IPS-18a (cell line): ENCODE data around the gene CHAF1A.

Experiments
- H3K27ac ChIP-seq: one replicate; pipeline ENCODE4 v1.5.1; 2013; ENCODE audit warnings: low read length
- H3K27me3 ChIP-seq: one replicate; pipeline ENCODE4 v1.6.1; 2013; ENCODE audit warnings: mild to moderate bottlenecking, low read length; ENCODE audit not compliant: control insufficient read depth, insufficient read depth
- H3K36me3 ChIP-seq: one replicate; pipeline ENCODE4 v1.6.1; 2013; ENCODE audit warnings: low read depth, low read length; ENCODE audit not compliant: control insufficient read depth
- H3K4me1 ChIP-seq: one replicate; pipeline ENCODE4 v1.6.1; 2013; ENCODE audit warnings: low read depth, low read length; ENCODE audit not compliant: control insufficient read depth
- H3K4me3 ChIP-seq: one replicate; pipeline ENCODE4 v1.5.1; 2013; ENCODE audit warnings: low read length
- H3K9ac ChIP-seq: one replicate; pipeline ENCODE4 v1.6.1; 2013; ENCODE audit warnings: mild to moderate bottlenecking, low read length, moderate library complexity
- H3K9me3 ChIP-seq: one replicate; pipeline ENCODE4 v1.6.1; 2013; ENCODE audit warnings: low read depth, low read length; ENCODE audit not compliant: control insufficient read depth

CHAF1A gene

GRCh38 chr19:4483385-4483784, 80.9 kb downstream of the CHAF1A start:
- Histone ChIP-seq H3K9me3 (no peaks in the 10 kb centered on the region), H3K9ac (no peak overlapping the region), H3K4me1 (no peaks in the 10 kb centered on the region), H3K36me3 (peaks cover 6% of the 10 kb centered on the region), H3K4me3 (no peak overlapping the region), H3K27me3 (no peaks in the 10 kb centered on the region), H3K27ac (no peak overlapping the region)

- no peak overlapping the region for H3K4me3 ChIP-seq
- H3K27me3 ChIP-seq, result no peaks in the 10 kb centered on the region
- no peaks in the 10 kb centered on the region for H3K9me3 ChIP-seq
- no peak overlapping the region for H3K9ac ChIP-seq
- peaks cover 24% of the 10 kb centered on the region for H3K36me3 ChIP-seq
- no peak overlapping the region for H3K27ac ChIP-seq
- H3K4me1 ChIP-seq, result no peaks in the 10 kb centered on the region
These were observed 85.1 kb downstream of the CHAF1A start for GRCh38 chr19:4487572-4487971.

- H3K9me3 ChIP-seq, result no peaks in the 10 kb centered on the region
- no peaks in the 10 kb centered on the region for H3K27me3 ChIP-seq
- no peak overlapping the region for H3K4me3 ChIP-seq
- no peaks in the 10 kb centered on the region for H3K4me1 ChIP-seq
- H3K27ac ChIP-seq, result no peak overlapping the region
- H3K36me3 ChIP-seq, result peaks cover 31% of the 10 kb centered on the region
- H3K9ac ChIP-seq, result no peak overlapping the region
These were observed 86.1 kb downstream of the CHAF1A start for GRCh38 chr19:4488496-4488895.

- Histone ChIP-seq H3K9me3 (no peaks in the 10 kb centered on the region), H3K4me3 (no peak overlapping the region), H3K27me3 (no peaks in the 10 kb centered on the region), H3K4me1 (no peaks in the 10 kb centered on the region), H3K27ac (no peak overlapping the region), H3K9ac (no peak overlapping the region), H3K36me3 (peaks cover 48% of the 10 kb centered on the region)
These were observed 89.0 kb downstream of the CHAF1A start for GRCh38 chr19:4491446-4491845.

- H3K9me3 ChIP-seq, result no peaks in the 10 kb centered on the region
- H3K9ac ChIP-seq, result no peak overlapping the region
- no peaks in the 10 kb centered on the region for H3K27me3 ChIP-seq
- no peak overlapping the region for H3K4me3 ChIP-seq
- H3K36me3 ChIP-seq, result peaks cover 53% of the 10 kb centered on the region
- H3K27ac ChIP-seq, result no peak overlapping the region
- H3K4me1 ChIP-seq, result no peaks in the 10 kb centered on the region
These were observed 90.1 kb downstream of the CHAF1A start for GRCh38 chr19:4492337-4493103.
